NCI-H2171 (cell line): ENCODE results near the gene RFXAP.

Experiments used
- DNase-seq: peaks from one replicate; lab custom pipeline; 2025; lab: John Stamatoyannopoulos, UW

Gene RFXAP

DNA sequence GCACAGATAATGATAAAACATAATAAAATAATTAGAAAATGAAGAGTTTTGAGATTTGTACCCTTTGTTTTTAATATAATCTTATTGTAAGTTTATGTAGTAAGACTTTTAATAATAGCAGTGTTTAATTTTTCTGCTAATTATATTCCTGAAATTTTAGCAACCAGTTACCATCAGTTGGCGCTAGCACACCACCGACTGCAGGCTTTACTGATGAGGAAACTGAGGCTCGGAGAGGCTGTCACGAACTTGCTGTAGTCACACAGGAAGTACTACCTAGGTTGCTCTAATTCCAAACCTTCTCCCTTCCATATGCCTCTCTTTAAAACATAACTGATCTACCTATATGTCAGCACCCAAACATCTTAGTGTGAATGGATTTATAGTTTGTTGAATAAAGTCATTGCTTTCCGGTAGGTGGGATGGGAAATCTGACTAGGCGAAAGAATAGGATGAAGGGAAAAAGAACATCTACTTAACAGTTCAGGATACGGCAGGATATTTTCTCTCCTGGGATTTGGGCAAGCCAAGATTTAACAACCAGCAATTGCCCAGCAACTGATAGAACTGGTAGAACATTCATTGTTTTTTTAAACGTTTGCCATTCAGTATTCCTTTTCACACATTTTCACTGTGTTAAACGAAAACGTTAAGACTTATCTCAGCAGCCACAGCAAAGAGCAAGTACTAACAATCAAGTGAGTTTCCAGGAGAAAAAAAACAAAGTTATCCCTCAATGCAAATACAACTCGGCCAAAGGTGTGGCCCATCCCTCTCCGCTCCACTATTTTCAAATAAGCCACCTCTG is 822 bp upstream of the RFXAP start:
- no peak for DNase-seq

DNA sequence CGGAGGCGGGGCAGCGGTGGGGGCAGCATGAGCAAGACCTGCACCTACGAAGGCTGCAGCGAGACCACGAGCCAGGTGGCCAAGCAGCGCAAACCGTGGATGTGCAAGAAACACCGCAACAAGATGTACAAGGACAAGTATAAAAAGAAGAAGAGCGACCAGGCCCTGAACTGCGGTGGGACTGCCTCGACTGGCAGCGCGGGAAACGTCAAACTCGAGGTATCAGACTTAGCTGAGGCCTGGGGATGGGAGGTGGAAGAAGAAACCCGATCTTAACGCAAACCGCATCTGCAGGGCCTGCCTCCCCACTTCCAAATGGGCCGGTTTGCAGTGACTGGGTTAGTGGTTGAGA is 693 bp downstream of the RFXAP start:
- no peak for DNase-seq

DNA sequence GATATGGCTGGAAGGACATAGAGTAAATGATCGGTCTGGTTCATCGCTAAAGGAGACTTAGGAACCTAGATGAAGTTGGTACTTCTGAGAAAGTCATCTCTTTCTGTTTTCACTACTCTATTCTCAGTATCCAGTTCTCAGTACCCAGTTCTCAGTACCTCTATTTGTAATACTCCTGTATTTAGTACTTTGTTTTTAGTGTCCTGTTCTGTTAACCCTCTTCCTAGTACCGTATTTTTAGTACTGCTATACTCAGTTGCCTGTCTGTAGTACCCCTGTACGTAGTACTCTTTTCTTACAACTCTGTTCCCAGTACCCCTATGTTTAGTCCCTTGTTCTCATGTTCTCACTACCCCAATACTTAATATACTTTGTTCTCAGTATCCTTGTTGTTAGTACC is 1.2 kb downstream of the RFXAP start:
- DNase-seq: no peak

DNA sequence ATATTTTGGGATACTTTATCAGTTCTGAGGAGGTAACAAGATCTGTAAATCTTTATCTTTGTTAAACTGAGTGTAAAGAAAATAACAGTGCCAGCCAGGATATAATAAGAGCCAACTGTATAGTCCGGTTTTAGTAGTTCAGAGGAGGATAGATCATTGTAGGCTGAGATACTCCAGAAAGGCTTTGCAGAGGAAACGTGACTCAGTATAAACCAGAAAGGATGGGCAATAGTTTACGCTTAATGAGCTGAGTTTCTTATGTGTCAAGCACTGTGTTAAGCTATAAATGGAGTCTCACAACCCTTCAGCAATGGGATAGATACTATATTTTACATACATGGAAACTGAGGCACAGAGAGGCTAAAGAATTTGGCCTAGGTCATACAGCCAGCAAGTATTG is 3.8 kb downstream of the RFXAP start:
- DNase-seq: no peak

DNA sequence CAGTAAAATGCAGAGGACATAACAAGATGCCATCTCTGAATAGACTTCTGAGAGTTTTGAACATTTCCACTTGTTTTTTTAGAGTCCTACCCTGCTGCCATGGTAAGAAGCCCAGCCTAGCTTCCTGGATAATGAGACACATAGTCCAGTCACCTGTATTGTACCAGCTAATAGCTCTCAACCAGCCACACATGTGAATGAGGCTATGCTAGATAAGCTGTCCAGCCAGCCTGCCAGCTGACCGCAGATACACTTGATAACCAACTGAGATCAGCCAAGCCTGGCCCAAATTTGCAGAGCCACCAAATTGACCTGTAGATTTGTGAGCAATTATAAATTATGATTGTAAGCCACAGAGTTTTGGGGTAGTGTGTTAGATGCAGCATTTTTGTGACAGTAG is 10.7 kb downstream of the RFXAP start:
- no peak for DNase-seq

DNA sequence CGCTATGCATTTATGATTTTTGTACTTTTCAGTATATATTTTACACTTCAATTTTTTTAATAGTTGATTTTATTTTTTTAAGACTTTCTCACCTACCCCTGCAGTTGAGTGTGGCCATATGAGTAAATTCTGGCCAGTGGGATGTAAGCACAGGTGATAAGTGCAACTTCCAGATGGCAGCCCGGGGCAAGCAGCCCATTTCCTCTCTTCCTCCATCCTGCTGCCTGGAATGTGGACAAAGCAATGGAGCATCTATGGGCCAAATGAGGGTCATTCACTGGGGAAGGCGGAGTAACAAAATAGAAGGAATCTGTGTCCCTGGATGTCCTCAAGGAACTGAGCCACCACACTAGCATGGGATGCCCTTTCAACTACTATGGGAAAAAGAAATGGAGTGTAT is 12.3 kb downstream of the RFXAP start:
- DNase-seq: no peak

DNA sequence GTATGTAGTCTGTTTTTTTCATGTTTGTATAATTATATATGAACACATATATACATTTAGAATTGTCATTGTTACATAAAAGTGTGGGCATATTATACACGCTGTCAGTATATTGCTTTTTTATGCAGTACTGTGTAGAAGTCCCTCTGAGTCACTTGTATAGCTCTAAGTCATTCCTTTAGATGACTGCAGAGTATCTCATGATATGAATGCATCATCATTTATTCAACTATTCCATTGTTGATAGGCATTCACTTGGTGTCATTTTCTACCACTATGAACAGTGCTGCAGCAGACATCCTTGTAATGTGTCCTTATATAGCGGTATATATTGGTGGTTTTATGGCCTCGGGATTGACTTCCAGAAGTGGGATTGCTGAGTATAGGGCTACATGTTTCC is 15.3 kb downstream of the RFXAP start:
- no peak for DNase-seq

DNA sequence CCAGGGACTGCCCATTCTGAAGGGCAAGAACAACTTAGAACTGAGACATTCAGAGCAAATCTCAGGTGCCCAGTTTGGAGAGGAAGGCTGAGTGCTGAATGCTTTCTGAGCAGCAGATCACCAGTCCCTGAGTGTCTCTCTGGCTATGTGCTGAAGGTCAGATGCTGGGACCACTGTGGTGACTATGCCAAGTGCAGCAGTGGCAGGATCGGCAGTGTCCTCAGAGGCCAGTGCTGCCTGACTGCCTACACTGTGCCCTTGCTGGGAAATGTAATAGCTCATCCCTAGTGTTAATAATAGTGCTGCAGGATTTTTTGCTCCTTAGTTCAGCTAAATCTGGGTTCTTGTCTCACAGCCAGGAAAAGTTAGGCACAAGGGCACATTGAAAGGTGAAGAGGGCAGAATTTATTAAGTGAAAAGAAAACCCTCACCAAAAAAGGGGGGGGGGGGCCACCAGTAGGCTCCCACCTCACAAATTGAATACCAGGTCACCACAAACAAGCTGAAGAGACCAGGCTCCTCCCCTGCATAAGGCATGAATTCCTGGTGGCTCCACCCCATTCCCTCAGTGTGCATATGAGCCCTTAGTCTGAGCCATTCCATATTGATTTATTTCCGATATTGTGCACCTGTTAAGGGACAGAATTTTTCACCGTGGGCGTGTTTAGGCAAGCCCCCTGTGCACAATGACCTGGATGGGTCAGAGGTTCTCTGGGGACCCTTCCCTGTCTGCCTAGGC is 18.5 kb downstream of the RFXAP start:
- no peak for DNase-seq

DNA sequence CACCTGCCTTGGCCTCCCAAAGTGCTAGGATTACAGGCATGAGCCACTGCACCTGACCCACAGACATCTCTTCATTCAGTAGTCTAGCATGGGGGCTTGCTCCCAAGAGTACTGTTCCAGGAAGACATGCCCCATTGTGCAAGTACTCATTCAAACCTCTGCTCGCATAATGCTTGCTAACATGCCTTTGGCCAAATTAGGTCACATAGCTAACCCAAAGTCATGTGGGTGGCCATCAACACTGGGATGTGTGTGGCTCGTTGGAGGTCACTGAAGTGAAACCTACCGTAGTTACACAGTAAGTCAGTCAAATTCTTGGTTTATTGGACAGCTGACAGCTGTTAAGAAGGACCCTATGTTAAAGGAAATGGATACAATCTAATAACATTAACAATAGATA is 20.3 kb downstream of the RFXAP start:
- DNase-seq: no peak

DNA sequence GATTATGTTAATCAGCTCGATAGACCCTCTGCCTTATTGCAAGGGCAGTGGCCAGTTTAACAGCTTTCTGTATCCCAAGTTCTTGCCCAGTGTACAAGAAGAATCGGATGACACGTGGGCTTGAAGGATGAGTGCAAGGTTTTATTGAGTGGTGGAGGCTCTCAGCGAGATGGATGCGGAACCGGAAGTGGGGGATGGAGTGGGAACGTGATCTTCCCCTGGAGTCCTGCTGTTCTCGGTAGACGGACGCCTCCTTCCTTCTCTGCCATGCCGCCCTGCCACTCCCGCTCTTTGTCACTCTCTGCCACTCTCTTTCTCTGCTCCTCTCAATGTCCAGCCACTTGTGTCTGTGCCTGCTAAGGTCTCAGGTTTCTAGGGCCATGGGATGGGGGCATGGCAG is 21.0 kb downstream of the RFXAP start:
- DNase-seq: no peak

DNA sequence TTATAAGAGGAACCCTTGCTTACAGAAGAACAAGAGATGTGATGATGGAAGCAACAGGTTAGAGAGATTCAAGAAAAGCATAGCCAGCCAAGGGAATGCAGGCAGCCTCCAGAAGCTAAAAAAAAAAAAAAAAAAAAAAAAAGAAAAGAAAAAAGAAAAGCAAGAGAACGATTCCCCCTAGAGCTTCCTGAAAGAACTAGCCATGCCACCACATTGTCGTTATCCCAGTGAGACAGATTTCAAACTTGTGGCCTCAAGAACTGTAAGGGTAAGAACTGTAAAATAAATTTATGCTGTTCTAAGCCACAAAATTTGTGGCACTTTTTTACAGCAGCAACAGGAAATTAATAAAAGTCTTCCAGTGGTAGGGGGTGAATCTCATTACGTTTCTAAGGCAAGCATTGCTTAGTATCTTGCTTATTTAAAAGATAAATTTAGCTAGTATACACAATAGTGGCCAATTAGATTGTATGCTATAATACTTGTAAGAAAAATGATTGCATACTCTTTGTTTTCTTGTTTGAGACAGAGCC is 21.8 kb downstream of the RFXAP start:
- no peak for DNase-seq

DNA sequence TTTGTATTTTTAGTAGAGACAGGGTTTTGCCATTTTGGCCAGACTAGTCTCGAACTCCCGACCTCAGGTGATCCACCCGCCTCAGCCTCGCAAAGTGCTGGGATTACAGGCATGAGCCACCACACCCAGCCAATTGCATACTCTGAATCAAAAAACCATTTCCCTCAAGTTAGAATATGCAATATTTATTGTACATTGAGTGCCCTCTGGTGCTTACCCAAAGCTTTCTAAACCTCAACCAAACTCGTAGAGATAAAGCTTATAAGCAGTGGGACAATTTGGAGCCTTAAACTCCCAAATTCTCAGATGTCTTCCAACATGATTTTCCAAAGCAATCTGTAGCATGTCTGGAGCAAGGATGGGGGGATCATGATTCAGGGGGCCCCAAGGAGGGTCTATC is 22.4 kb downstream of the RFXAP start:
- no peak for DNase-seq

DNA sequence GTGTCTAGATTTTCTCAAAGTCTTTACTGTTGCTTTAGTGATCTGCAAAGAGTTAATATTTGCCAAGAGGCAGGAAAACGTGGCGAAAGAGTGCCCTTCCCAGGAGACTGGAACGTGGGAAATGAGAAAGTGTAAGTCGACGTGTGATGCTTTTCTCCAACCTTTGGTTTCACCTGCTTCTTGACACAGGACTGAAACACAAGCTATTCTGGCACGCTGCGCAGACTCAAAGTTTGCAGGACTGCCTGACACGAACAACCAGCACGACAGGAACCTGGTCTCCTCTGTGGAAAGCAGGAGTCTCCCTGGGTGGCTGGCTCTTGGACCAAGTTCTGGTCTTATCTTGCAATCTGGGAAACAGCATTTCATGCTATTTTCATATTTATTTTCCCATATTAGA is 28.6 kb downstream of the RFXAP start:
- DNase-seq: no peak

DNA sequence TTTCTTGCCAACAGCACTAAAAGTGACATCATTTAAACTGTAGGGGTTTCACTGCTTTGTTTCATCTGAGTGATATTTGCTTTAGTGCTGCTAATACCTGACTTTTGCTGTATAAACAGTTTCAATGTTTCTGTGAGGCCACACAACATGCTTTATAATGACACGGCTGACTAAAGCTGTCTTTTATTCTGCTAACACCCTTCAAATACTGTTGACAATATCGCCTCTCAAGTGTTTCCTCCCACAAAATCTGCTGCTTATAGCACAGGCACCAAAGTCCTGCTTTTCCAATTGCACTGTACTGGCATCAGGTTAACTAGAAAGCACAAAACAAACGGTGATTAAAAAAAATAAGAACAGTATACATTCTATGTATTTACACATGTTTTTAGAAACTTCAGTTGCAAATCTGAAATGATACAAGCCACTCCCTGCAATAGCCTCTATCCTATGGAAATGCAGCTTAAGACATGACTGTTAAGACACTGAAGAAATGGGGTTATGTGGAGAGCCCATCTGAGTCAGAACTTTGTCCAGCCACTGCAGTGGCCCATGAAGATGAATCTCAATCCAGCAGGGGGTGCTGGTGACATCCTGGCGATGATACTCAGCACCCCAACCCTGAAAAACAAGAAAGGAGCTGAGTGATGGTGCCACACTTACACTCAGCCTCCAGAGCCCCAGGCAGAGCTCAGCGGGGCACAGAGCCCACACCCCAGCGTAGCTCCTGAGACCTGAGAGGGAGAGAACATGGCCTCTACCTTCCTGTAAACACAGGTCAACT is 29.4 kb downstream of the RFXAP start:
- DNase-seq: no peak

DNA sequence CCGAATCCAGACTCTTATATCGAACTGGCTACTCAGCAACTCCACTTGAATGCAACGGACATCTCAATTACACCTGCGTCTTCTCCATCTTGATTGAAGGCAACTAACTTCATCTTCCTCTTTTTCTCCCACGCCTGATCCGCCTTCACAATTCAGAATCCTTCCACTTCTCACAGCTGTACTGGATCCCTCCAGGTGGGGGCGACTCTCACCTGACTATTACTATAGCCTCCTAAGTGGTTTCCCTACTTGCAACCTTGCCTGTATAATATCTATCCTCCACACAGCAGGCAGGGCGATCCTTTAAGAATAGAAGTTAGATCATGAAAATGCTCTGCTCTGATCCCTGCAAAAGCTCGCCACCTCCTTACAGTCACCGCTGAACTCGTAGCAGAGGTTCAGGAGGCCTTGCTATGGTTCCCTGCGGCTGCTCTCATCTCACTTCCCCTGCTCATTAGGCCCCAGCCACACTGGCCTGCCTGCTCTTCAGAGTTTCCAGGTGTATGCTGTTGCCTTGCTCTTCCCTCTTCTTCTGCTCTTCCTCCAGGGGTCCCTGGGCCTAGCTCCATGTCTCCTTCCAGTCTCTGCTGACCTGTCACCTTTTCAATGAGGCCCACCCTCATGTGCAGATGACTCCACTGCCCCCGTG is 31.9 kb downstream of the RFXAP start:
- DNase-seq: no peak

DNA sequence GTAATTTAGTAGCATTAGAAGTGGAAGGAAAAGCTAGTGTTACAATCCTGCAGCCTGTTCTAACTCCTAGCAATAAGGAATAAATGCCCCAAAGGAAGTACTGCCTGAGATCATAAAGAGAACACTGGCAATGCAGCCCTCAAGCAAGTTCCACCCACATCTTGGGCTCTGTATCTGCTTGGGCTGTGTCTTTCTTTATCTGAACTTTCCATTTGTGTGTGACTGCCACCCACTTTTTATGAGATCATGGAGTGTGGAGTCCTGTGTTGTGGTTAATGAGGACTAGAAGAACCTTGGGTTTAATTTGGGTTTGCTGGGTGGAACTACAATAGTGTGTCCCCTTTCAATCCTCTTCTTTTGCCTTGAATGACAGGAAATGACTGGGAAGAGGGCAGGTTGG is 38.2 kb downstream of the RFXAP start:
- DNase-seq: no peak

DNA sequence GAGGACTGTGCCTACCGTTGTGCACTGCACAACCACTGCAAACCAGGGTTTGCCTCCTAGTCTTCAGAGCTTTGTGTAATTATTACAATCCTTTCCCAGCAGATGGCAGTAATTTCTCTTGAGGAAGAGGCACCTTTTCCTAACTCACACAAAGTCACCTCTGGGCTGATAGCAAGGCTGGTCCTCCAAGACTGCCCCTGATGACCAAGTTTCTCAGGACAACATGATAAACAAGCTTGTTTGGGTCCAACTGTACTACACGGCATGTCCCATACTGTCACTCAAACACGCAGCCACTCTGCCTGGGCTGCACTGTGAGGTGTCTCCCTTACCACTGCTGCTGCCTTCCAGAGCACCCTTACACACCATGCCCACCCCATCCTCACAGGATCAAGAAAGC is 39.3 kb downstream of the RFXAP start:
- peak; percentile 28 for DNase-seq

DNA sequence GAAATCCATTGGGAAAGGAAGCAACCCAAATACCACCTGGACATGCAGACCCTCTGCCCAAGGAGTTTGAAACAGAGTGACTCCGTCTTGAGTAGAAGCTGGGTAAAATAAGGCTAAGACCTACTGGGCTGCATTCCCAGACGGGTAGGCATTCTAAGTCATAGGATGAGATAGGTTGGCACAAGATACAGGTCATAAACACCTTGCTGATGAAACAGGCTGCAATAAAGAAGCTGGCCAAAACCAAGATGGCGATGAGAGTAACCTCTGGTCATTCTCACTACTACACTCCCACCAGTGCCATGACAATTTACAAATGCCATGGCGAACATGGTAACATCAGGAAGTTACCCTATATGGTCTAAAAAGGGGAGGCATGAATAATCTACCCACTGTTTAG is 40.2 kb downstream of the RFXAP start:
- no peak for DNase-seq

DNA sequence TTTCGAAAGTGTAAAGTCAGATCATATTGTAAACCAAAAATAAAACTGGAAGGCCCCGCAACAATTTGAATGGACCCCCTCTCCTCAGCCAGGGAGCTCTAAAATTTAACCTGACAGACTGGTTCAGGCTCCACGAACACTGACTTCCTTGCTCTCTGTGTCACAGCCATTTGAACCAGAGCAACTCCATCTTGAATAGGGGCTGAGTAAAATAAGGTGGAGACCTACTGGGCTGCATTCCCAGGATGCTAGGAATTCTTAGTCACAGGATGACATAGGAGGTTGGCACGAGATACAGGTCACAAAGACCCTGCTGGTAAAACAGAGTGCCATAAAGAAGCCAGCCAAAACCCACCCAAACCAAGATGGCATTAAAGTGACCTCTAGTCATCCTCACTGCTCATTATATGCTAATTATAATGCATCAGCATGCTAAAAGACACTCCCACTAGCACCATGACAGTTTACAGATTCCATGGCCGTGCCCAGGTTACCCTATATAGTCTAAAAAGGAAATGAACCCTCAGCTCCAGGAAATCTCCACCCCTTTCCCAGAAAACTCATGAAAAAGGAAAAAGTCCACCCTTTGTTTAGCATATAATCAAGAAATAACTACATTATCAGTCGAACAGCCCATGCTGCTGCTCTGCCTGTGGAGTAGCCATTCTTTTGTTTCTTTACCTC is 43.1 kb downstream of the RFXAP start:
- DNase-seq: no peak

DNA sequence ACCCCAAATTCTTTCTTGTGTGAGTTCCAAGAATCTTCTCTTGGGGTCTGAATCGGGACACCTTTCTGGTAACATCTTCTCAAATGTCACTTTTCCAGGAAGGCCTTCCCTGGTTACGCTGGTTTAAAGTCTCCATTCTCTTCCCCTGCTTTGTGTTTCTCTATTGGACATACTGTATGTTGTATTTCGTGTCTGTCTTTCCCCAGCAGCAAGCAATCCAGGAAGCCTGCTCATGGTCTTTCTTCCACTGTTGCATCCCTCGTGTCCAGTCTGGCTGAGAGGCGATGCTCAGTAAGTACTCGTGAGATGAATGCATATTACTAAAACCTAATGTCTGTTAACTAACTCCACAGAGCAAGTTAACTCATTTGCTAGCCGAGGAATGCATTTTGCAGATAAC is 43.7 kb downstream of the RFXAP start:
- DNase-seq: no peak

DNA sequence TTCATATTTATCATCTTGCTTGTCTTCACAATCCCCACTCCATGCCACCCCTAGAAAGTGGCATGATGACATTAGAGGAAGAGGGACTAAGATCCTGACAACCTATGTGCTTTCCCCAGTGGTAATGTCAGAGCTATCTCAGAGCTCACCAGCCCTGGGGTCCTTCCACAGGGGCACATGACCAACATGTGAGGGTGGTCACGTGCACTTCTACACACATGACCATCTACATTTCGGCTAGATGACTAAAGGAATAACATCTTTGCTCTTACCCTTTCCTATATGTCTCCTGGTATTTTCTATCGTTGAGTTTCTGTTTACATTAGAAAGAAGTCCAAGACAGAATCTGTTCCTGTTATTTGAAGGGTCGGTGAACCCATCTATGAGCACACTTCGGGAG is 46.2 kb downstream of the RFXAP start:
- DNase-seq: no peak

DNA sequence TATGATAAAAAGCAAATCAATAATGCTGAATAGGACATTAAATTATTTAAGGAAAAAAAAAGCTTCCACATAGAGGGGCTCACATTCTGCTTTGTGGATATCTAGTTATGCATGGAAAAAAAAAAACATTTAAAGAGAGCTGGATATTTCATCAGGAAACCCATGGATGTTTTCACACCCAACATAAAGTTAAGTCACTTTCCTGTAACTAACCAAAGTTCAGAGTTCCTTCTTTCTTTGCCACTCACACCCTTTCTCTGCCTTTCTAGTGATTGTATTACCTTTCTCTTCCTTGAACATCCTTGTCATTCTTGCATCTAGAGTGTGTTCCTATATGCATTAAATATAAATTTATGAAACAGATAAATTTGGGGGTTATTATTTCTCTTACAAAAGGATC is 47.2 kb downstream of the RFXAP start:
- DNase-seq: no peak
